ENCODE results near the gene ATP6V0A1. TPM values are rescaled to one million over a fixed set of nuclear protein-coding genes. Genes with fewer than 3 reads are reported as not detected.
"Not testable (repeated sequence)": the region's sequence is repeated elsewhere in the genome, so short reads cannot be mapped to it uniquely, and the experiment has no call there.

Gene ATP6V0A1
- total RNA-seq, 1 donor from 2014 or later = 20.8 TPM

- DNase-seq (ENCODE audit: low read depth, low spot score) = no peak
Measured at GRCh38 chr17:42538482-42538881, 79.8 kb downstream of the ATP6V0A1 start.

- not testable (repeated sequence) for DNase-seq (ENCODE audit: low read depth, low spot score)
Measured at GRCh38 chr17:42540558-42540957, 81.9 kb downstream of the ATP6V0A1 start.

- no peak for DNase-seq (ENCODE audit: low read depth, low spot score)
Measured at GRCh38 chr17:42541041-42541833, 82.6 kb downstream of the ATP6V0A1 start.

DNA sequence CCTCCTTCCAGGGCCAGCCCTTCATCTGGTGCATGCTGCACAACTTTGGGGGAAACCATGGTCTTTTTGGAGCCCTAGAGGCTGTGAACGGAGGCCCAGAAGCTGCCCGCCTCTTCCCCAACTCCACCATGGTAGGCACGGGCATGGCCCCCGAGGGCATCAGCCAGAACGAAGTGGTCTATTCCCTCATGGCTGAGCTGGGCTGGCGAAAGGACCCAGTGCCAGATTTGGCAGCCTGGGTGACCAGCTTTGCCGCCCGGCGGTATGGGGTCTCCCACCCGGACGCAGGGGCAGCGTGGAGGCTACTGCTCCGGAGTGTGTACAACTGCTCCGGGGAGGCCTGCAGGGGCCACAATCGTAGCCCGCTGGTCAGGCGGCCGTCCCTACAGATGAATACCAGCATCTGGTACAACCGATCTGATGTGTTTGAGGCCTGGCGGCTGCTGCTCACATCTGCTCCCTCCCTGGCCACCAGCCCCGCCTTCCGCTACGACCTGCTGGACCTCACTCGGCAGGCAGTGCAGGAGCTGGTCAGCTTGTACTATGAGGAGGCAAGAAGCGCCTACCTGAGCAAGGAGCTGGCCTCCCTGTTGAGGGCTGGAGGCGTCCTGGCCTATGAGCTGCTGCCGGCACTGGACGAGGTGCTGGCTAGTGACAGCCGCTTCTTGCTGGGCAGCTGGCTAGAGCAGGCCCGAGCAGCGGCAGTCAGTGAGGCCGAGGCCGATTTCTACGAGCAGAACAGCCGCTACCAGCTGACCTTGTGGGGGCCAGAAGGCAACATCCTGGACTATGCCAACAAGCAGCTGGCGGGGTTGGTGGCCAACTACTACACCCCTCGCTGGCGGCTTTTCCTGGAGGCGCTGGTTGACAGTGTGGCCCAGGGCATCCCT is 84.8 kb downstream of the ATP6V0A1 start:
- no peak for DNase-seq (ENCODE audit: low read depth, low spot score)

DNA sequence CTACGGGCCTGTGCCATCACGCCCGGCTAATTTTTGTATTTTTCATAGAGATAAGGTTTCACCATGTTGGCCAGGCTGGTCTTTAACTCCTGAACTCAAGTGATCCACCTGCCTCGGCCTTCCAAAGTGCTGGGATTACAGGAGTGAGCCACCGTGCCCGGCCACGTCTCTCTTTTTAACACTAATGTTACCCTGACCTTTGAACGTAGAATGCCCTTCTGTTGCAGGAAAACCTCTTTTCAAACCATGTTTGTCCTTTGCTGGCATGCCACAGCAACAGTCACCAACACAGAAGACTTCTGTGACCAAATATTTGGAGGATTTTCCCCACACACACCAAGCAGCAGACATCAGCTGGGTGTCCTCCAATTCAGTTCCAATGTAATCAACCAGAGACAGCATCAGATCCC is 86.2 kb downstream of the ATP6V0A1 start:
- DNase-seq (ENCODE audit: low read depth, low spot score) = no peak

DNA sequence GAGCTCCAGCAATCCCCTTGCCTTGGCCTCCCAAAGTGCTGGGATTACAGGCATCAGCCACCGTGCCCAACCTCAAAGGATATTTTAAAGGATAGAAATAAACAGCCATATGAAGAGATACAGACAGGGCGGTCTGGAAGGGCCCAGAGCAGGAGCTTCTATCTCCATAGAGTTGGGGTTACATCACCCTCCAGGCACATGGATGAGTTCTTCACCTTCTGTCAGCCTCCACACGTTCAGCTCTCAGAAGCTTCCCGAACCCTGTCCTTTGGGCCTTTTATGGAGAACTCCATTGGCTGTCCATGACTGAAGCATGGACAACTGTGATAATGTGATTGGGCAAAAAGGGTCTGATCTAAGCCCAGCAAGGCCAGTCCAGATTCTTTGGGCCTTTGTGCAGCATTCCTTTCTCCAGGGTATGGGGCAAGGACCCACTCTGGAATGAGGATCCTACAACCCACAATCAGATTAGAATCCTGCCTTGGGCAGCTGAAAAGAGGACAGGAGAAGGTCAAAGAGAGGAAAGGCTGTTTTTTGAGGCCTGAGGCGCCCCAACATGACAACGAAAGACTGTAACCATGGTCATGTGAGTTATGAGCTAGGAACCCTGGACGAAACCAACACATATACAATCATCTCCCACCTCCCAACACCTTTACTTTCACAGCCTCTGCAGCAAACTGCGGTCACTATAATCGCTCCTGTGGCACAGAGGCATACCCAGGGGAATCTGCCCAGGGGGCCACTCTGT is 87.3 kb downstream of the ATP6V0A1 start:
- DNase-seq (ENCODE audit: low read depth, low spot score) = not testable (repeated sequence)

GRCh38 chr17:42547001-42547461 is 88.4 kb downstream of the ATP6V0A1 start:
- DNase-seq (ENCODE audit: low read depth, low spot score) = no peak

- no peak for DNase-seq (ENCODE audit: low read depth, low spot score)
Measured at GRCh38 chr17:42547698-42548069, 89.0 kb downstream of the ATP6V0A1 start.

DNA sequence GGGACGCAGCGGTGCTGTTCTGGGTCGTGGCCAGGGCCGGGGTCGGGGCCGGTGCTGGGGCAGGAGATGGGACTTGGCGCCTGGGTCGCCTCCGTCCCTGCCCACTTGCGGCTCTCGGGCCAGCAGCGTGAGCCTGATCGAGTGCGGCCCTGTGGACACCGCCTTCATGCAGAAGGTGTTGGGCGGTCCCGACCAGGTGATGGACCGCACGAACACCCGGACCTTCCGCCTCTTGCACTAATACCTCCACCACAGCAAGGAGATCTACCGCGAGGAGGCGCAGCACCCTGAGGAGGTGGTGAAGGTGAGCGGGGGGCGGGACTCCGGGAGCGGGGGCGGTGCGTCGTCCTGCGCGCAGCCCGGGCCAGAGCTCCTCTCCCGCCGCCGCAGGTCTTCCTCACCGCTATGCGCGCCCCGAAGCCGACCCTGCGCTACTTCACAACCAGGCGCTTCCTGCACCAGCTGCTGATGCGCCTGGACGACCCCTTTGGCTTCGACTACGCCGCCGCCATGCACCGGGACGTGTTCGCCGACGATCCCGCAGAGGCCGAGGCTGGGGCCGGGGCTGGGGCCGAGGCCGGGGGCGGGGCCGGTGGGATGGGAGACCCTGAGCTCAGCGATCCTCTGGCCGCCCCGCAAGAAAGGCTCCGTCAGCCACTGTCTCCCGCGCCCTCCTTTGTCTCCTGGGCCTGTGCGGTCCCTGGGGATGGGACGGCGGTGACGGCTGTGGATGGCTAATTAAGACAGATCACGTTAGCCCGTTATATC is 89.6 kb downstream of the ATP6V0A1 start:
- DNase-seq (ENCODE audit: low read depth, low spot score) = no peak

DNA sequence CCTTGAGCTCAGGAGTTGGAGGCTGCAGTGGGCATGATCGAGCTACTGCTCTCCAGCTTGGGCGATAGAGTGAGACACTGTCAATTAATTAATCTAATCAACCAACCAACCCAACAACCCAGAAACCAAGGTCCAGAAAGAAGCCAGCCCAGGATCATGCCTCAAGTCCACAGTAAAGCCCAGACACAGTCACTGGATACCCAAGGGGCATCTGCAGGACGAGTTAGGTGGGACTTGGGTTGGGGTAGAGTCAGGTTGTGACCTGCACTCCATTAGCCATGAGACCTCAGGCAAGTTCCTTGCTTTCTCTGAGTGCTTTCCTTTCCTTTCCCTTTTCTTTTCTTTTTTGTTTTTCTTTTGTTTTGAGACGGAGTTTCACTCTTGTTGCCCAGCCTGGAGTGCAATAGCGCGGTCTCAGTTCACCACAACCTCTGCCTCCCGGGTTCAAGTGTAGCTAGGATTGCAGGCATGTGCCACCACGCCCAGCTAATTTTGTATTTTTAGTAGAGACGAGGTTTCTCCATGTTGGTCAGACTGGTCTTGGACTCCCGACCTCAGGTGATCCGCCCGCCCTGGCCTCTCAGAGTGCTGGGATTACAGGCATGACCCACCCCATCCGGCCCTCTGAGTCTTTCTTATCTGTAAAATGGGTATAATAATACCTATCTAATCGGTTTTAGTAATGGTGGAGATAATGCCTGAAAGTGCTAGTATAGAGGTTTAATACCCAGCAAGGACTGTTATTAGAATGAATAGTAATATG is 90.5 kb downstream of the ATP6V0A1 start:
- DNase-seq (ENCODE audit: low read depth, low spot score) = no peak

- not testable (repeated sequence) for DNase-seq (ENCODE audit: low read depth, low spot score)
Measured at GRCh38 chr17:42552736-42553135, 94.1 kb downstream of the ATP6V0A1 start, which contains the start of gene HSD17B1. TSS of gene HSD17B1 (plus strand) at chr17:42552923. CDS start at chr17:42552934, 11 bp downstream.

DNA sequence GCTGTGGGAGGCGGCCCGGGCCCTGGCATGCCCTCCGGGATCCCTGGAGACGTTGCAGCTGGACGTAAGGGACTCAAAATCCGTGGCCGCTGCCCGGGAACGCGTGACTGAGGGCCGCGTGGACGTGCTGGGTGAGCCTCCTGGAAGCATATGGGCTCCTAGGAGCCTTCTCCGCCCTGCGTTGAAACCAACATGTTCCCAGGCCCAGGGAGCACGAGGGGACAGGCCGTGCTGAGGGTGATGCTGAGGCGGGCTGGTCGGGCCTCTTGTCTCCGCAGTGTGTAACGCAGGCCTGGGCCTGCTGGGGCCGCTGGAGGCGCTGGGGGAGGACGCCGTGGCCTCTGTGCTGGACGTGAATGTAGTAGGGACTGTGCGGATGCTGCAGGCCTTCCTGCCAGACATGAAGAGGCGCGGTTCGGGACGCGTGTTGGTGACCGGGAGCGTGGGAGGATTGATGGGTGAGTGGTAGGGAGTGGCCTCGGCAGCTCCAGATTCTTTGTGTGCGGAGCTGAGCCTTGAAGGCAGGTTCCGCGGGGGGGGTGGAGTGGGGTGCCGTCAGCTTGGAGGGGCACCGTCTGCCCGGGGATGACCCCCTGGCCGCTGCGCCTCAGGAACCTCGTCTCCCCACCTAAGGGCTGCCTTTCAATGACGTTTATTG is 94.6 kb downstream of the ATP6V0A1 start:
- no peak for DNase-seq (ENCODE audit: low read depth, low spot score)

GRCh38 chr17:42553866-42554249 is 95.2 kb downstream of the ATP6V0A1 start:
- no peak for DNase-seq (ENCODE audit: low read depth, low spot score)

DNA sequence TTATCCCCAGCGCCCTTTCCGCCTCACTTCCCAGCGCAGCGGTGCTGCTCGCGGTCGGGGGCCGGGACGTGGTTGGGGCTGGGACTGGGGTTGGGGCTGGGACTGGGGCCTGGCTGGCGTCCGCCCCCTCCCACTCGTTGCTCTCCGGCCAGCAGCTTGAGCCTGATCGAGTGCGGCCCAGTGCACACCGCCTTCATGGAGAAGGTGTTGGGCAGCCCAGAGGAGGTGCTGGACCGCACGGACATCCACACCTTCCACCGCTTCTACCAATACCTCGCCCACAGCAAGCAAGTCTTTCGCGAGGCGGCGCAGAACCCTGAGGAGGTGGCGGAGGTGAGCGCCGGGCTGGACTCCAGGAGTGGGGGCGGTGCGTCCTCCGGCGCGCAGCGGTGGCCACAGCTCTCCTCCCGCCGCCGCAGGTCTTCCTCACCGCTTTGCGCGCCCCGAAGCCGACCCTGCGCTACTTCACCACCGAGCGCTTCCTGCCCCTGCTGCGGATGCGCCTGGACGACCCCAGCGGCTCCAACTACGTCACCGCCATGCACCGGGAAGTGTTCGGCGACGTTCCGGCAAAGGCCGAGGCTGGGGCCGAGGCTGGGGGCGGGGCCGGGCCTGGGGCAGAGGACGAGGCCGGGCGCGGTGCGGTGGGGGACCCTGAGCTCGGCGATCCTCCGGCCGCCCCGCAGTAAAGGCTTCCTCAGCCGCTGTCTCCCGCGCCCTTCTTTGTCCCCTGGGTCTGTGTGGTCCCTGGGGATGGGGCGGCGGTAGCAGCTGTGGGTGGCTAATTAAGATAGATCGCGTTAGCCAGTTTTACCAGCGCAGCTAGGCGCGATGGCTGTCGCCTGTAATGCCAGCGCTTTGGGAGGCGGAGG is 95.8 kb downstream of the ATP6V0A1 start:
- DNase-seq (ENCODE audit: low read depth, low spot score) = peak; percentile 54

DNA sequence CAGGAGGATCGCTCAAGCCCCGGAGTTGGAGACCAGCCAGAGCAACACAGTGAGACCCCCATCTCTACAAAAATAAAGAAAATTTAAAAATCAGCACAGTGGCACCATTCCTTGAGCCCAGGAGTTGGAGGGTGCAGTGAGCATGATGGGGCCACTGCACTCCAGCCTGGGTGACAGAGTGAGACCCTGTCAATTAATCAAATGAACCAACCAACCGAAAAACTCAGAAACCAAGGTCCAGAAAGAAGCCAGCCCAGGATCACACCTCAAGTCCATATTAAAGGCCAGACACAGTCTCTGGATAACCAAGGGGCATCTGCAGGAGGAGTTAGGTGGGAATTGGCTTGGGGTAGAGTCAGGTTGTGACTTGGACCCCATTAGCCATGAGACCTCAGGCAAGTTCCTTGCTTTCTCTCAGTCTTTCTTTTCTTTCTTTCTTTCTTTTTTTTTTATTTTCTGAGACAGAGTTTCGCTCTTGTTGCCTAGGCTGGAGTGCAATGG is 96.5 kb downstream of the ATP6V0A1 start:
- no peak for DNase-seq (ENCODE audit: low read depth, low spot score)

GRCh38 chr17:42555961-42556617 is 97.4 kb downstream of the ATP6V0A1 start:
- DNase-seq (ENCODE audit: low read depth, low spot score) = not testable (repeated sequence)

DNA sequence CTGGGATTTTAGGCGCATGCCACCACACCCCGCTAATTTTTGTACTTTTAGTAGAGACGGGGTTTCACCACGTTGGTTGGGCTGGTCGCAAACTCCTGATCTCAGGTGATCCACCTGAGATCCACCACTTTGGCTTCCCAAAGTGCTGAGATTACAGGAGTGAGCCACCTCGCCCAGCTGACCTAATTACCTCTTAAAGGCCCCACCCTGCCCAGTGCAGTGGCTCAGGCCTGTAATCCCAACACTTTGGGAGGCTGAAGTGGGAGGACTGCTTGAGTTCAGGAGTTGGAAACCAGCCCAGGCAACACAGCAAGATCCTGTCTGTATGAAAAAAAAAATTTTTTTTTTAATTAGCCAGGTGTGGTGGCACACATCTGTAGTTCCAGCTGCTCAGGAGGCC is 100.4 kb downstream of the ATP6V0A1 start:
- DNase-seq (ENCODE audit: low read depth, low spot score) = no peak

DNA sequence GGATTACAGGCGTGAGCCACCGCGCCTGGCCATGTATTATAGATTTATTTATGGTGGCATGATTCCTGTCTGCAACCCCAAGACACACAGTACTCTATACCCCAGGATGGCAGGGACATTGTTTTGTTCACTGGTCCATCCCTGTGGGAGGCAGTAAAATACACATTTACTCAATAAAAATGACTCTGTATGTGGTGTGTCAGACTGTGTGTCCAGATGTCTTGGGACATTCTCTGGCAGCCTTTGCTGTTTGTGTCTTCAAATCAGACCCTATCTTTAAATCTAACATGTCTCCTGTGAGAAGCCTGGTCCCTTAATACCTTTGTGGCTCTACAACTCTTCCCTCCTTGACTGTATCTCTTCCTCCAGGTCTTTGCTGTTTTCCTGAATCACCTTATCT is 101.6 kb downstream of the ATP6V0A1 start:
- DNase-seq (ENCODE audit: low read depth, low spot score) = no peak
